Measurements from ENCODE around the gene GSTO1. TPM values are rescaled to one million over a fixed set of nuclear protein-coding genes. Genes with fewer than 3 reads are reported as not detected.

GSTO1 gene
- total RNA-seq, 2 donors from 2014 or later = 16.8 to 65.9 TPM

DNA sequence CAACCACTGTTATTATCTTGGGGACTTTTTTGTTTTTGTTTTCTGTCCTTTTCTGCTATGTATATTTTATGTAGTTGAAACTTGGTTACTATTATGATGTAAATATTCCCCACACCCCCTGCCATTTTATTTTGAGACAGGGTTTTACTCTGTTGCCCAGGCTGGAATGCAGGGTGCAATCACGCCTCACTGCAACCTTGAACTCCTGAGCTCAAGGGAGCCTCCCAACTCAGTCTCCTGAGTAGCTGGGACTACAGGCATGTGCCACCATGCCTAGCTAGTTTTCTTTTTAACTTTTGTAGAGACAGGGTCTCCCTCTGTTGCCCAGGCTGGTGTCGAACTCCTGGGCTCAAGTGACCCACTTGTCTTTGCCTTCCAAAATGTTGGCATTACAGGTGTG, 32.2 kb downstream of the GSTO1 start:
- no peak overlapping the region for H3K4me3 ChIP-seq
- H3K27ac ChIP-seq = no peak overlapping the region
- ATAC-seq (no peak), DNase-seq (no peak)
- H3K9me3 ChIP-seq = no peaks in the 10 kb centered on the region
- TF ChIP-seq, protein P1, sequence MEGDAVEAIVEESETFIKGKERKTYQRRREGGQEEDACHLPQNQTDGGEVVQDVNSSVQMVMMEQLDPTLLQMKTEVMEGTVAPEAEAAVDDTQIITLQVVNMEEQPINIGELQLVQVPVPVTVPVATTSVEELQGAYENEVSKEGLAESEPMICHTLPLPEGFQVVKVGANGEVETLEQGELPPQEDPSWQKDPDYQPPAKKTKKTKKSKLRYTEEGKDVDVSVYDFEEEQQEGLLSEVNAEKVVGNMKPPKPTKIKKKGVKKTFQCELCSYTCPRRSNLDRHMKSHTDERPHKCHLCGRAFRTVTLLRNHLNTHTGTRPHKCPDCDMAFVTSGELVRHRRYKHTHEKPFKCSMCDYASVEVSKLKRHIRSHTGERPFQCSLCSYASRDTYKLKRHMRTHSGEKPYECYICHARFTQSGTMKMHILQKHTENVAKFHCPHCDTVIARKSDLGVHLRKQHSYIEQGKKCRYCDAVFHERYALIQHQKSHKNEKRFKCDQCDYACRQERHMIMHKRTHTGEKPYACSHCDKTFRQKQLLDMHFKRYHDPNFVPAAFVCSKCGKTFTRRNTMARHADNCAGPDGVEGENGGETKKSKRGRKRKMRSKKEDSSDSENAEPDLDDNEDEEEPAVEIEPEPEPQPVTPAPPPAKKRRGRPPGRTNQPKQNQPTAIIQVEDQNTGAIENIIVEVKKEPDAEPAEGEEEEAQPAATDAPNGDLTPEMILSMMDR (IDR thresholded peaks at IDR 0.05) = no peak
- TF ChIP-seq POLR2A (IDR thresholded peaks at IDR 0.05) = no peak
- peaks cover 8% of the 10 kb centered on the region for H3K4me1 ChIP-seq
- no peaks in the 10 kb centered on the region for H3K36me3 ChIP-seq (replicated peaks in 1 of 2; ENCODE audit: insufficient read depth in 1 of 2, low read depth in 2 of 2)
- 89 to 92% methylated on average over 2 of the region's 2 CpGs for WGBS, 2 donors
- no peaks in the 10 kb centered on the region for H3K27me3 ChIP-seq
- intact Hi-C loops (cut with DNase I) = no loop called here

DNA sequence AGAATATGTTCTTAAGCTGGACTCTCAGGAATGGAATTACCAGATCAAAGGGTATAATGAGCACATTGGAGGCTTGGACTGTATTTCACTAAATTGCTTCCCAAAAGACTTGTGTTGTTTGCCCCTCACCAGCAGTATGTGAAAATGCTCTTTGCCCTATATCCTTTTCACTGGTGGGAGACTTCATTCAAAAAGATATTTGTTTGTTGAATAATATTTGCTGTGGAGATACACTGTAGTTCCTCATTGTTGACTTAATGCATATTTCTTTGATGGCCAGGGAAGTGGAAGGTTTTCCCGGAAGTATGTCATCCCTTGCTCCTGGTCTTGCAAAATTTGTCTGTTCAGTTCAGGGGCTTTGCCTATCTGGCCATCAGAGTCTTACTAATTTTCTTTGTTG, 33.7 kb downstream of the GSTO1 start:
- Histone ChIP-seq H3K4me1 (peaks cover 8% of the 10 kb centered on the region), H3K36me3 (replicated peaks in 1 of 2; ENCODE audit: insufficient read depth in 1 of 2, low read depth in 2 of 2) (no peaks in the 10 kb centered on the region), H3K9me3 (no peaks in the 10 kb centered on the region), H3K27me3 (no peaks in the 10 kb centered on the region), H3K4me3 (no peak overlapping the region), H3K27ac (no peak overlapping the region)
- intact Hi-C loops (cut with DNase I) = no loop called here
- TF ChIP-seq, protein P1 (IDR thresholded peaks at IDR 0.05) = no peak
- TF ChIP-seq POLR2A (IDR thresholded peaks at IDR 0.05) = no peak
- no peak for DNase-seq
- 30 to 35% methylated on average over 1 of the region's 1 CpG for WGBS, 2 donors
- no peak for ATAC-seq

DNA sequence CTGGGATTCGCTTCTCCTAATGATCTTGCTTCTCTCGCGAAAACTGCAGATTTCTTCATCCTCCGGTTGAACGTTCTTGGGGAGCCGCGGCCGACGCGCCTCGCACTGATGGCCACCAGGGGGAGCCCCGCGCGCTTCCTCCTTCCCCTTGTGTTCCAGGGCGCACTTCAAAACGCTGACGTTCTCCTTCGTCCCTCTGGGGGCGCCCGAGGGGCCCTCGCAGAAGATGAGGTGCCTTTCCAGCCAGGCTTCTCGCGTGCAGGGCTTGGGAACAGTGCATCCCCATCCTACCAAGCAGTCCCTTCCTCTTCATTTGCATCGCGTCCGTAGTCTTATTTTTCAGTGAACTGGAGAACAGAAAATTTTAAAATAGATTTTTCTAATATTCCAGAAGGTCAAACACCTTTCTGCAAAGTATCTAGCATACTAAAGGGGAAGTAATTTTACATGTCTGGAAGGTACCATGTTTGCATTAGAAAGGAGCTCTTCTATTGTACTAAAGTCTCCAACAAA, 36.8 kb downstream of the GSTO1 start:
- no peaks in the 10 kb centered on the region for H3K27me3 ChIP-seq
- DNase-seq = peak; percentile 89 to 92 (median 89)
- 3 to 4% methylated on average over 11 to 26 of the region's 26 CpGs for WGBS, 2 donors
- H3K9me3 ChIP-seq = no peaks in the 10 kb centered on the region
- H3K4me3 ChIP-seq = no peak overlapping the region
- TF ChIP-seq, protein P1 (IDR thresholded peaks at IDR 0.05) = peak; percentile 98 to 100 (median 99)
- no peak for TF ChIP-seq POLR2A (IDR thresholded peaks at IDR 0.05)
- peak; percentile 99 for ATAC-seq
- H3K36me3 ChIP-seq (replicated peaks in 1 of 2; ENCODE audit: insufficient read depth in 1 of 2, low read depth in 2 of 2) = no peaks in the 10 kb centered on the region
- no peak overlapping the region for H3K27ac ChIP-seq
- intact Hi-C loops (cut with DNase I) = loop anchor here (5.0 kb wide), 1 partner anchor 56 kb away; no protein-coding TSS in a partner anchor
- H3K4me1 ChIP-seq = peaks cover 8% of the 10 kb centered on the region

DNA sequence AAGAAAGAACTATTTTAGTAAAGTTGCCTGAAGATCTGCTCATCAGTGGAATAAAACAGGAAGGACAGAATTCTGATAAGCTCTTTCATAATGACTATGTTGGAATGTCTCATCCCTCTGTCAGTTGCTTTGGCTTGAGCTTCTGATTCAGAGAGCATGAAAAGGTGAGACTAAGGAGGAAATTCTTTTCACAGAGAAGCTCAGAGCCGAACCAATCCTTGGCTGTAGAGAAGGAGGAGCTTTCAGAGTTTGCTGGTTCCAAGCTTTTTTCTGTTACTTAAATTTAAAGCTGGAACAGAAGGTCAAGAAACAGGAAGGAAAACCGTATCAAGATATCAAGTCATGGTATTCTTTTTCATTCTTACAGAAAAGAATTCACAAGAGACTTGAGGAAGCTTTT, 38.3 kb downstream of the GSTO1 start:
- no peak overlapping the region for H3K27ac ChIP-seq
- TF ChIP-seq POLR2A (IDR thresholded peaks at IDR 0.05) = no peak
- TF ChIP-seq, protein P1 (IDR thresholded peaks at IDR 0.05) = no peak
- DNase-seq (no peak), ATAC-seq (no peak)
- peaks cover 8% of the 10 kb centered on the region for H3K4me1 ChIP-seq
- no peaks in the 10 kb centered on the region for H3K9me3 ChIP-seq
- intact Hi-C loops (cut with DNase I) = loop anchor here (5.0 kb wide), 1 partner anchor 54 kb away; no protein-coding TSS in a partner anchor
- WGBS, 2 donors = 53 to 61% methylated on average over 2 of the region's 2 CpGs
- H3K36me3 ChIP-seq (replicated peaks in 1 of 2; ENCODE audit: insufficient read depth in 1 of 2, low read depth in 2 of 2) = no peaks in the 10 kb centered on the region
- H3K27me3 ChIP-seq = no peaks in the 10 kb centered on the region
- H3K4me3 ChIP-seq = no peak overlapping the region

DNA sequence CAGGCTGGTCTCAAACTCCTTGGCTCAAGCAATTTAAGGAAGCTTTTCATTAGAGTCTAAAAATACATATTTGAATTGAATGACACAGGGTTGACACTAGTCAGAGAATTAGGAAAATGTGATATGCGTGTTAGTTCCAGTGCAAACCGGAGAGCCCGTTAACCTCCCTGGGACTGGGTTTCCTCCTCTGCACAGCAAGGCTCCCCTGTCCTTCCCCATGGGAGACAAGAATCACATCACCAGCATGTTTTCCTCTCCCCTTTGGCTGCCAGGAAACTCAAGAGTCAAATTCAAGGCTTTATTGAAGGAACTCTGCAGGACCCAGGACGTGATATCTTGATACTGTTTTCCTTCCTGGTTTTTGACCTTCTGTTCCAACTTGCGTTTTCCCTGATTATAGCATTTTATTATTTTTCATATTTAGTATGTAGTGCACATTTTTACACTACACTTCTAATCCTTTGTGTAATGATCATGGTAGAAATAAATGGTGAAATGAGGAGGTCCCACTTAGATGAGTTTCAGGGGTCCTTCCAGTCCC, 39.2 kb downstream of the GSTO1 start:
- ATAC-seq = no peak
- intact Hi-C loops (cut with DNase I) = loop anchor here (5.0 kb wide), 1 partner anchor 53 kb away; no protein-coding TSS in a partner anchor

More for the DNA sequence above, 39.2 kb downstream of the GSTO1 start:
- no peaks in the 10 kb centered on the region for H3K27me3 ChIP-seq
- no peak overlapping the region for H3K4me3 ChIP-seq
- no peaks in the 10 kb centered on the region for H3K9me3 ChIP-seq
- H3K36me3 ChIP-seq (replicated peaks in 1 of 2; ENCODE audit: insufficient read depth in 1 of 2, low read depth in 2 of 2) = no peaks in the 10 kb centered on the region
- TF ChIP-seq, protein P1 (IDR thresholded peaks at IDR 0.05) = no peak
- TF ChIP-seq POLR2A (IDR thresholded peaks at IDR 0.05) = no peak
- H3K4me1 ChIP-seq = peaks cover 8% of the 10 kb centered on the region
- no peak for DNase-seq
- H3K27ac ChIP-seq = no peak overlapping the region
- 84 to 87% methylated on average over 5 of the region's 5 CpGs for WGBS, 2 donors
